Ovary (tissue), 9 donors: ENCODE data around the gene CDV3. TPM values are rescaled to one million over a fixed set of nuclear protein-coding genes. Genes with fewer than 3 reads are reported as not detected.

ENCODE experiments used
- DNase-seq, 5 donors: peaks; one replicate each; pipeline ENCODE4 v3.0.0-alpha.2; 2019 to 2020
- H3K27ac ChIP-seq, 2 donors: fragments of 200-600 bp; one replicate each; pipeline versions ENCODE4 v1.5.1 to v1.8.0; 2019 to 2022
- H3K27me3 ChIP-seq: fragments of 200-600 bp; one replicate; pipeline ENCODE4 v1.8.0; 2022
- H3K36me3 ChIP-seq: fragments of 200-600 bp; sonication (generic); one replicate; pipeline ENCODE4 v1.5.1; 2019
- H3K4me1 ChIP-seq: one replicate; pipeline ENCODE4 v1.8.1; 2013; ENCODE audit warnings: mild to moderate bottlenecking, moderate library complexity; ENCODE audit not compliant: insufficient read depth
- H3K4me3 ChIP-seq: fragments of 200-600 bp; sonication (generic); one replicate; pipeline ENCODE4 v1.5.1; 2017
- H3K9me3 ChIP-seq, 2 donors: fragments of 200-600 bp in 1 of 2; sonication (generic) in 1 of 2; one replicate each; pipeline versions ENCODE4 v1.5.1 to v1.8.1; 2013 to 2019; ENCODE audit warnings: mild to moderate bottlenecking in 1 of 2, moderate library complexity in 1 of 2
- EP300 ChIP-seq: sonication (generic); formaldehyde crosslinking; IDR thresholded peaks from one replicate; pipeline ENCODE4 v1.6.1; 2017; ENCODE audit warnings: antibody characterized with exemption
- POLR2A ChIP-seq: fragments of 450-650 bp; IDR thresholded peaks from one replicate; pipeline ENCODE4 v1.6.1; 2017; ENCODE audit warnings: antibody characterized with exemption, mild to moderate bottlenecking, moderate library complexity
- WGBS, 3 donors: extraction: QIAGEN DNeasy Blood & Tissue Kit in 1 of 3; methylation state at CpG; one replicate each; pipeline versions ENCODE4 v1.1.5 to v1.1.7; 2013 to 2017; 5-methylcytosine and 5-hydroxymethylcytosine counted together
- intact Hi-C, 4 donors: fragments of 100-400 bp; cut with DNase I; formaldehyde crosslinking; loops; one replicate each; pipeline versions ENCODE4 v1.11.0 to v1.15.1; 2022 to 2023
- polyA plus RNA-seq, 2 donors: library from polyadenylated mRNA; stranded (reverse); fragments of 200-250 nt in 1 of 2; fragments of 350-450 nt in 1 of 2; fragmentation: Illumina TruSeq in 1 of 2; extraction: RNeasy Lipid Tissue Mini Kit (QIAGEN cat#74804) in 1 of 2; gene quantifications; one replicate each; pipeline ENCODE4 v1.2.3, GENCODE V29; 2013 to 2014
- total RNA-seq, 7 donors: library from RNA; depleted of rRNA in 2 of 7; stranded (reverse); fragments of >200 nt in 2 of 7; fragmentation: NEBNext Ultra II Directional in 3 of 7; extraction: Animal tissue kit (Norgen Biotek cat#: 25700) in 3 of 7; gene quantifications; one replicate each; pipeline versions ENCODE4 v1.1.0 to v1.2.4, GENCODE V29; 2016 to 2023
- TF ChIP-seq, protein P1 (sequence below), 3 donors: fragments of 450-650 bp in 2 of 3; fragments of 200-600 bp in 1 of 3; IDR thresholded peaks; one replicate each; pipeline versions ENCODE4 v1.5.1 to v1.8.0; 2016 to 2022; ENCODE audit warnings: antibody characterized with exemption in 3 of 3, mild to moderate bottlenecking in 1 of 3
- donor health status: DM: no; HTN: no; CAD: no; lungs with moderate emphysema.
- donor health status: DM: no; HTN: no; CAD: no.
- donor health status: Bipolar disorder and iron deficiency.
- donor health status: DM: yes; HTN: yes; CAD: no.
- donor health status: DM: no; HTN: no; CAD: no.
- donor health status: DM: yes; HTN: yes; CAD: no.

The CDV3 gene
- total and polyA plus RNA-seq, 9 donors, result 51.3 to 168 (median 134) TPM

DNA sequence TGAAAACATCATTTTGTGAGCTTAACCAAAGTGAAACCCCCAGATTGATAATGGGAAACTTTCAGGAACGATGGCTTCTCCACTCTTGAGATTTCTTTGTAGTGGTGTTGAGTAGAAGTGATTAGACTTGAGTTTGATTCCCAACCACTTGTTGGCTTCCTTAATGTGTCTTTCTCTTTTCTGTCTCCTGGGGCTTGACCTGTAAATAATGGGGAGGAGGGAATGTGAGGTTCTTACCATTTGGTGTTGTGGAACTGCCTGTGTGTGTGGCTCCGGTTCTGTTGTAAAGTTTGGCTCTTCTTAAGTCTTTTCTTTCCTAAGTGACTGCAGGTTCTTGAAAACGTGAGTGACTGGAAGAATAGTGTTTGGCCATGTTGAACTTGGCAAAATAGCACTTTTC lies 2.7 kb downstream of the CDV3 start:
- TF ChIP-seq EP300 (no peak), POLR2A (no peak)
- TF ChIP-seq, protein P1, sequence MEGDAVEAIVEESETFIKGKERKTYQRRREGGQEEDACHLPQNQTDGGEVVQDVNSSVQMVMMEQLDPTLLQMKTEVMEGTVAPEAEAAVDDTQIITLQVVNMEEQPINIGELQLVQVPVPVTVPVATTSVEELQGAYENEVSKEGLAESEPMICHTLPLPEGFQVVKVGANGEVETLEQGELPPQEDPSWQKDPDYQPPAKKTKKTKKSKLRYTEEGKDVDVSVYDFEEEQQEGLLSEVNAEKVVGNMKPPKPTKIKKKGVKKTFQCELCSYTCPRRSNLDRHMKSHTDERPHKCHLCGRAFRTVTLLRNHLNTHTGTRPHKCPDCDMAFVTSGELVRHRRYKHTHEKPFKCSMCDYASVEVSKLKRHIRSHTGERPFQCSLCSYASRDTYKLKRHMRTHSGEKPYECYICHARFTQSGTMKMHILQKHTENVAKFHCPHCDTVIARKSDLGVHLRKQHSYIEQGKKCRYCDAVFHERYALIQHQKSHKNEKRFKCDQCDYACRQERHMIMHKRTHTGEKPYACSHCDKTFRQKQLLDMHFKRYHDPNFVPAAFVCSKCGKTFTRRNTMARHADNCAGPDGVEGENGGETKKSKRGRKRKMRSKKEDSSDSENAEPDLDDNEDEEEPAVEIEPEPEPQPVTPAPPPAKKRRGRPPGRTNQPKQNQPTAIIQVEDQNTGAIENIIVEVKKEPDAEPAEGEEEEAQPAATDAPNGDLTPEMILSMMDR (IDR thresholded peaks at IDR 0.05), result no peak
- intact Hi-C loops, result loop anchor here in 1 of 4 donors (5.0 kb wide), 1 partner anchor 104 kb away; no protein-coding TSS in a partner anchor
- WGBS, 3 donors, result 20 to 30% (median 24%) methylated on average over 3 of the region's 3 CpGs
- DNase-seq, result no peak
- Histone ChIP-seq H3K9me3 (no peaks in the 10 kb centered on the region), H3K4me1 (peaks cover 12% of the 10 kb centered on the region), H3K27me3 (no peaks in the 10 kb centered on the region), H3K27ac (no peak overlapping the region), H3K4me3 (peak overlapping the region; percentile 2), H3K36me3 (no peaks in the 10 kb centered on the region)

DNA sequence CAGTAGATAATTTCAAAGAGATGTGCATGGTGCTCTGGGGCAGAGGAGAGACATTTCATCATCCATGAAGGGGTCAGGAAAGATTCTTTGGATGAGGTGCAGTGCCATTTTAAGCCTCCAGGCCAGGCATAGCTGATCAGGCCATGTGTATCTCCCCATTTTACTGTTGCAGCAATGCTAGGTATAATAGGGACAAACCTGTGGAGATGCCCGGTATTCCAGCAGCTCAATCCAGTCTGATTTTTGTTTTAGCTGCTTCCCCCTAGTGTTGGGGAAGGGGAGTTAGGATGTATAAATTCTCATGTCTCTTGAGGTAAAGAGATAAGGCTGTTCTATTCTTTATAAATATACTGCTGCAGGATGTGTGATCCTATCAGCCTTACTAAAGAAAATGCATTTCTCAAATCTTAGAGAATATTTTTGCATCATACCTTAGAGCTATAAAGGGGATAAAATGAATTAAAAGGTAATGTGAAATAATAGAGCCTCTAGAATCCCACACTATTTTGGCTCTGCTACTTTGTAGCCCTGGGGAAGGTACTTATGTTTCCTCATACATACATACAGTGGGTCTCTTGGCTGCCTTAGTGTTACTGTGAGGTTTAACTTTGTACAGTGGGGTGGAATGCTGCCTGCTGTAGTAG lies 5.2 kb downstream of the CDV3 start:
- intact Hi-C loops, result loop anchor here in 1 of 4 donors (5.0 kb wide), 1 partner anchor 106 kb away; no protein-coding TSS in a partner anchor
- no peaks in the 10 kb centered on the region for H3K36me3 ChIP-seq
- H3K4me1 ChIP-seq, result peaks cover 12% of the 10 kb centered on the region
- no peaks in the 10 kb centered on the region for H3K9me3 ChIP-seq
- TF ChIP-seq EP300 (no peak), POLR2A (no peak)
- TF ChIP-seq, protein P1 (IDR thresholded peaks at IDR 0.05), result no peak
- H3K27me3 ChIP-seq, result no peaks in the 10 kb centered on the region
- H3K27ac ChIP-seq, result no peak overlapping the region
- no peak for DNase-seq
- no peak overlapping the region for H3K4me3 ChIP-seq
- WGBS, 3 donors, result 4 to 7% (median 5%) methylated on average over 1 of the region's 1 CpG

DNA sequence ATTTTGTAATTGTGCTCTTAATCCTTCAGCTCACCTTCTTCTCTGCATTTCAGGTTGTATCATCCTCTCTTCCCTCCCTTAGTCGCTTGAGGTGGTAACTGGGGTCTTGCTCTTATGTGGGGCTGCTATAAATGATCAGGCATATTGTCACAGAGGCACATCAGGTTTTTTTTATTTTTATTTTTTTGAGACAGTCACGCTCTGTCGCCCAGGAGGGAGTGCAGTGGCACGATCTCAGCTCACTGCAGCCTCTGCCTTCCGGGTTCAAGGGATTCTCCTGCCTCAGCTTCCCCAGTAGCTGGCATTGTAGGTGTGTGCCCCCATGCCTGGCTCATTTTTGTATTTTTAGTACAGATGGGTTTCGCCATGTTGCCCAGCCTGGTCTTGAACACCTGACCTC lies 9.9 kb downstream of the CDV3 start:
- Histone ChIP-seq H3K4me1 (peaks cover 4% of the 10 kb centered on the region), H3K27ac (no peak overlapping the region), H3K4me3 (no peak overlapping the region), H3K27me3 (no peaks in the 10 kb centered on the region), H3K36me3 (no peaks in the 10 kb centered on the region), H3K9me3 (no peaks in the 10 kb centered on the region)
- TF ChIP-seq EP300, result no peak
- no peak for TF ChIP-seq POLR2A
- TF ChIP-seq, protein P1 (IDR thresholded peaks at IDR 0.05), result no peak
- DNase-seq, result no peak
- WGBS, 3 donors, result 88 to 96% (median 95%) methylated on average over 6 of the region's 6 CpGs
- intact Hi-C loops, result no loop called here

DNA sequence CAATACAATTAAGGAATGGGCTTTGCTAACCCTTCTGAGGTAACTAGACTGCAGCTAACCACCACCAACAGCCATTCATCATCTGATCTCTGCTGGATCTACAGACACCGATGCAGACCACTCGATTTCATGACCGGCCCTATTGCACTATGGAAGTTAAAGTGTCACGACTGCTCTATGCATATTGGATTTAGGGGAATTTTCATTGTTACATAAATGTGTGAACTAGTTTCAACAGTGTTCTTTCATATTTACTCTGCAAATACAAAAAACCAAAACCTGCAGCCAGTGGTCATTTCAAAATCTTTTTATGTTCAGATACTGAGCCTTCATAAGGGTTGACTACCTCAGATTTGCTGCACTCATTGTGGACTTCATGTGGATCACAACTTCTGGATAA lies 14.5 kb downstream of the CDV3 start:
- TF ChIP-seq POLR2A, result no peak
- TF ChIP-seq EP300, result no peak
- TF ChIP-seq, protein P1 (IDR thresholded peaks at IDR 0.05), result no peak
- no peak overlapping the region for H3K4me3 ChIP-seq
- DNase-seq, result no peak
- no peaks in the 10 kb centered on the region for H3K36me3 ChIP-seq
- H3K27ac ChIP-seq, result no peak overlapping the region
- intact Hi-C loops, result no loop called here
- H3K4me1 ChIP-seq, result no peaks in the 10 kb centered on the region
- H3K27me3 ChIP-seq, result no peaks in the 10 kb centered on the region
- H3K9me3 ChIP-seq, result no peaks in the 10 kb centered on the region
- WGBS, 3 donors, result 89 to 92% (median 91%) methylated on average over 4 of the region's 4 CpGs
